Measurements from ENCODE around the gene TNFAIP8L2. TPM values are rescaled to one million over a fixed set of nuclear protein-coding genes. Genes with fewer than 3 reads are reported as not detected.
A peak's percentile ranks its signal among the peaks of the same experiment; 100 is the strongest.

TNFAIP8L2 gene
- total and polyA plus RNA-seq, 2 donors from 2014 or later = 1.8 to 6.3 TPM

DNA sequence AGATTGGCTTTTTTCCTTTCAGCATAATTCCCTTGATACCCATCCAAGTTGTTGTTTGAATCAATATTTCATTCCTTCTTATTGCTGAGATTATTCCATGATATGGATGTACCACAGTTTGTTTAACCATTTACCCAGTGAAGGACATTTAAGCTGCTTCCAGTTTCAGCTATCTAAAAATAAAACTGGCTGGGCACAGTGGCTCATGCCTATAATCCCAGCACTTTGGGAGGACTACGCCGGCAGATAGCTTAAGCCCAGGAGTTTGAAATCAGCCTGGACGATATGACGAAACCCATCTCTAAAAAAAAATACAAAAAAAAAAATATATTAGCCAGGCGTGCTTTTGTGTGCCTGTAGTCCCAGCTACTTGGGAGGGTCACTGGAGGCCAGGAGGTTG lies 42.6 kb upstream of the TNFAIP8L2 start:
- FAIRE-seq (no peak), DNase-seq (no peak)
- TF ChIP-seq CTCF (IDR thresholded peaks at IDR 0.05; ENCODE audit: borderline replicate concordance, extremely low read depth, insufficient read depth) = no peak
- H3K9ac ChIP-seq (ENCODE audit: low read length in 3 of 3) = no peak overlapping the region
- peaks cover 3 to 7% (median 3%) of the 10 kb centered on the region in 3 donors for H3K36me3 ChIP-seq (ENCODE audit: control insufficient read depth in 2 of 3, insufficient read depth in 3 of 3, low read length in 3 of 3)
- no peaks in the 10 kb centered on the region for H3K27me3 ChIP-seq (ENCODE audit: control insufficient read depth, insufficient read depth, low read length)
- no peak overlapping the region for H3K27ac ChIP-seq (ENCODE audit: low read depth in 2 of 2, low read length in 2 of 2)
- intact Hi-C loops (cut with DNase I) = no loop called here
- no peaks in the 10 kb centered on the region for H3K9me3 ChIP-seq (ENCODE audit: control insufficient read depth in 2 of 3, insufficient read depth in 1 of 3, low read length in 3 of 3)
- no peak overlapping the region for H3K4me3 ChIP-seq (ENCODE audit: low read length in 3 of 3)
- H3K4me1 ChIP-seq (ENCODE audit: control insufficient read depth in 2 of 3, insufficient read depth in 2 of 3, low read depth in 1 of 3, low read length in 3 of 3) = no peaks in the 10 kb centered on the region

DNA sequence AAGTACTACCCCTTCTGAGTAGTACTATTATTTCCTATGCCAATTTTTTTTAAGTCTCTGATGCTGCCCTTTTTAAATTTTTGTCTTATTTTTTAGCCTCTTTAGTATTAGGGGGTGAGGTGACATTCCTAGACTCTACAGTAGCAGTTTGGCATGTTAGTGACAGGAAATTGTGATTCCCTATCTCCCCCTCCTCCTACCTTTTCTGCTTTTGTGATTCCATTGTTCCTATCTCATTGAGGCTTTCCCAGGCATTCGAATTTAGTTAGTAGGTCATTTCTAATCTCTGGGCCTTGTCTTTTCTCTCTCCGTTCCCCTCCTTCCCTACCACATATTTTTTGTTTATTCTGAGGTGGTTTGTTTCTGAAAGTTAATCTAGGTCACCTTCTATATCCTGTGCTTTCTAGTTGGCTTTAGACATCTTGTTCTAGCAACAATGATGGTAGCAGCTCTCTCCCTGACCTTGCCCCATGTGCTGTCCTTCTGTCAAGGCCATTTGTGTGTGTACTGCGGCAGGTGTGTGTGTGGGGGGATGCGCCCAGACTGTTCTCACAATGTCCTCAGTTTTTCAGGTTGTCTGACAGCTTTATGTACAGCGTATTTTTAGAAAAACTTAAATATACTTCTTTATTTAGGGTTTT lies 31.6 kb upstream of the TNFAIP8L2 start:
- no peak for FAIRE-seq
- intact Hi-C loops (cut with DNase I) = no loop called here

DNA sequence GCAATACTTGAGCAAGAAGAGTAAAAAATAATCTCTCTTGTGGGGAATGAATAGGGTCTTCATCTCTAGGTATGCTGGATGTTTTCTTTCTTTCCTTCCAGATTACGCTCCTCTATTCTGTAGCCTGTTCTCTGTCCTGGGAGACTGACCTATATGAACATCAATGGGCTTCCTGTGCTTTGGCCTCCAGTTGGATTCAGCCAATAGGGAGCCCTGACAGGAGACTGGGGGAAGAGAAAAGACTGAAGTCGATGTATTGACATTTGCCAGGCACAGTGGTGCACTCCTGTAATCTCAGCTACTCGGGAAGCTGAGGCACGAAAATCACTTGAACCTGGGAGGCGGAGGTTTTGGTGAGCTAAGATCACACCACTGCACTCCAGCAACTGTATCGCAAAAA lies 27.6 kb upstream of the TNFAIP8L2 start:
- intact Hi-C loops (cut with DNase I) = no loop called here
- FAIRE-seq = no peak
- no peak for DNase-seq
- Histone ChIP-seq H3K4me3 (ENCODE audit: low read length in 3 of 3) (no peak overlapping the region), H3K27me3 (ENCODE audit: control insufficient read depth, insufficient read depth, low read length) (no peaks in the 10 kb centered on the region), H3K4me1 (ENCODE audit: control insufficient read depth in 2 of 3, insufficient read depth in 2 of 3, low read depth in 1 of 3, low read length in 3 of 3) (peaks cover 0 to 4% (median 0%) of the 10 kb centered on the region in 3 donors), H3K9ac (ENCODE audit: low read length in 3 of 3) (no peak overlapping the region), H3K36me3 (ENCODE audit: control insufficient read depth in 2 of 3, insufficient read depth in 3 of 3, low read length in 3 of 3) (peaks cover 0 to 2% (median 0%) of the 10 kb centered on the region in 3 donors), H3K27ac (ENCODE audit: low read depth in 2 of 2, low read length in 2 of 2) (no peak overlapping the region), H3K9me3 (ENCODE audit: control insufficient read depth in 2 of 3, insufficient read depth in 1 of 3, low read length in 3 of 3) (no peaks in the 10 kb centered on the region)
- no peak for TF ChIP-seq CTCF (IDR thresholded peaks at IDR 0.05; ENCODE audit: borderline replicate concordance, extremely low read depth, insufficient read depth)

More for the DNA sequence above, 31.6 kb upstream of the TNFAIP8L2 start:
- H3K36me3 ChIP-seq (ENCODE audit: control insufficient read depth in 2 of 3, insufficient read depth in 3 of 3, low read length in 3 of 3) = peaks cover 0 to 2% (median 0%) of the 10 kb centered on the region in 3 donors
- TF ChIP-seq CTCF (IDR thresholded peaks at IDR 0.05; ENCODE audit: borderline replicate concordance, extremely low read depth, insufficient read depth) = no peak
- no peak overlapping the region for H3K9ac ChIP-seq (ENCODE audit: low read length in 3 of 3)
- no peaks in the 10 kb centered on the region for H3K27me3 ChIP-seq (ENCODE audit: control insufficient read depth, insufficient read depth, low read length)
- no peak overlapping the region for H3K4me3 ChIP-seq (ENCODE audit: low read length in 3 of 3)
- H3K4me1 ChIP-seq (ENCODE audit: control insufficient read depth in 2 of 3, insufficient read depth in 2 of 3, low read depth in 1 of 3, low read length in 3 of 3) = no peaks in the 10 kb centered on the region
- no peak overlapping the region for H3K27ac ChIP-seq (ENCODE audit: low read depth in 2 of 2, low read length in 2 of 2)
- peak in 1 of 5 donors; percentile 15 for DNase-seq
- H3K9me3 ChIP-seq (ENCODE audit: control insufficient read depth in 2 of 3, insufficient read depth in 1 of 3, low read length in 3 of 3) = no peaks in the 10 kb centered on the region

Measured in kidney (tissue), 14 donors.